NCI-H69 (cell line): ENCODE data around the gene ADAMTS20.
"Not testable (repeated sequence)": the region's sequence is repeated elsewhere in the genome, so short reads cannot be mapped to it uniquely, and the experiment has no call there.

Experiments
- DNase-seq: peaks from one replicate; lab custom pipeline; 2025; lab: John Stamatoyannopoulos, UW

The ADAMTS20 gene

GRCh38 chr12:43551971-43552559, at the start of gene ADAMTS20:
TSS of gene ADAMTS20 (minus strand) at chr12:43552203. CDS start at chr12:43551921, 282 bp downstream.
- DNase-seq = no peak

DNA sequence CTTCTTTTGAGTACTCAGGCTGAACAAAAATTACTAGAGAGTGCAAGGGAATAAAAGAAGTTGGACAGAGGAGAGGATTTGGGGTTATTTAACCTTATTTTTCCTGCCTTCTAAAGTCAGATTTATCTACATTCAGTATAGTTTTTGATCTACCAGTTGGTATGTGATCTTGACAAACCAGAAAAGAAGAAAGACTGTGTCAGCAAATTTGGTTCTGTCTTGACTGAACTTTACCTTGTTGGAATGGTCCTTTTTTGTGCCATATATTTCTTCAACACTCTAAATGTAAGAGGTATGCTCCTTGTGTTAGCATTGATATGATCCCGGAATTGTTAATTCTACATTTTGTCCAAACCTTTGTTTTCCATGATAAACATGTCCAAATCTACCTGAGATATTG, 47.7 kb upstream of the ADAMTS20 start:
- DNase-seq = no peak

DNA sequence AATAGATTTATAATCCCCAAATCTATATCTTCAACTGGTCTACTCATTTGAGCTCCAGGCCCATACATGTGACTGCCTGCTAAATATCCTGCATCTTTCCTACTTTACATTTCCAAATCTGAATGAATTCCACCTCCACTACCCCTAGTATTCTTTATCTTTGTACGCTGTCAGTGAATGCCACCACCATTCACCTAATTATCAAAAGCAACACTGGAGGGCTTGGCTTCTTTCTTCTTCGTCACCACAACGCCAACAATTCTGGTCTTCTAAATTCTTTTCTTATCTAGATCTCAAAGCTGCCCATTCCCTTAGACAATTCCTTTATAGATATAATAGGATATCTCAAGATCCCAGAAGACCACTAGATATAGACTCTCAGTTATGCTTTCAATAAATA, 47.1 kb upstream of the ADAMTS20 start:
- no peak for DNase-seq

GRCh38 chr12:43590307-43590706, 38.3 kb upstream of the ADAMTS20 start:
- no peak for DNase-seq

DNA sequence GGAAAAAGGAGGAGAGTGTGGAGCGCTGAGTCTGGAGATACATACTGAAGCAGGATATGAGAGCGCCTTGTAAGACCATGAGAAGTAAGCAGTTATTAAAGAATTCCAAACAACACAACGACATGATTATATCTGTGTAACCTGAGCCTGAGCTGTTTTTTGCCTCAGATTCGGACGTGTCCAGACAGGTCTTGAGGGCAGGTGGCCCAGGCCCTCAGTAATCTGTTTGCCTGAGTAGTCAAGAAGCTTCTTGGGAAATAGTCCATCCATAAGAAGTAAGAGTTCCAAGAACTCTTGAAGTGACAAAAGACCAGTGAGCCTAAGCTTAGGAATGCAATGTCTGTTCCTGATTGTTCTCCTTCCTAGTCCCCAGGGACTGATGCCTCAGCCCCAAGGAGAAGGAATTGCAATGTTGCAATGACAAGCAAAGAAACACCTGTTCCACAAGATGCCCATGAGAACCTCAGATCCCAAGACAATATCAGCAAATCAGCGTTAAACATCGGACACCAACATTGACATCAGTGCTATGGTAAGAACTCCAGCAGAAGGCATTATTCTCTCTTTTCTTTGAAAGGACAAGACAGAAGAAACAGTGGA, 34.7 kb upstream of the ADAMTS20 start:
- peak; percentile 37 for DNase-seq

DNA sequence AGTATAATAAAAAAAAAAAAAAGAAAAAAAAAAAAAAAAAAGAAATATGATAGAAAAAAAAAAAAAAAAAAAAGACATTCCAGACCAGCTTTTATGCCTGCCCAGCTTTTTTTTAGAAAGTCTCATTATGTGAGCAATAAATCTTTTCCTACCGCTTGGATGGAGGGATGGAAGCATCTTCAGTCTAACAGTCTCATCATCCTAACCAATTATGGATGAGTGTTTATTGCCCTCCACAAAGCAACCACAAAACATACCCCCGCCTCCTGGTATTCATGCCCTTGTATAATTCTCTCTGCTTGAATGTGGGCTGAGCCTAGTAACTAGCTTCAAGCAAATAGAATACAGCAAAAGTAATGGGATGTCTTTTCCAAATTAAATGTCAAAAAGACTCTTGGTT, 33.7 kb upstream of the ADAMTS20 start:
- peak; percentile 13 for DNase-seq

- DNase-seq = no peak
These were observed 28.6 kb upstream of the ADAMTS20 start for GRCh38 chr12:43580601-43581000.

- DNase-seq = peak; percentile 54
These were observed 27.2 kb upstream of the ADAMTS20 start for GRCh38 chr12:43579206-43579605.

DNA sequence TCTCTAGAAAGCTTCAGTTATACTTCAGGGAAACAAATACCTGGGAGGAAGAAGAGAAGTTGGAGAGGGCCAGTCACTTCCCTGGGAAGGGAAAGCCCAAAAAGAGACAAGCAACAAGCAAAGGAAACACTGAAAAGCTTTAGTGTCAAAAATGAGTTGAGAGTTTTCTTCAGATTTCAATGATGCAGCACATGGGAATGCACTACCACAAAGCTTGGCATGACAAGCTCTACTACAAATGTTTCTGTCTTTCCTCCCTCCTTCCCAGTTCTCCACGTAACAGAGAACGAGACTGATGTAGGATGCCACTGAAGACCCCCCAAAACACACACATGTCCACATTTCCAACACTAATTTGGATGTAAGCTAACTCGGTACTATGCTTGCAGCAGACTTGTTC, 26.8 kb upstream of the ADAMTS20 start:
- DNase-seq = no peak

DNA sequence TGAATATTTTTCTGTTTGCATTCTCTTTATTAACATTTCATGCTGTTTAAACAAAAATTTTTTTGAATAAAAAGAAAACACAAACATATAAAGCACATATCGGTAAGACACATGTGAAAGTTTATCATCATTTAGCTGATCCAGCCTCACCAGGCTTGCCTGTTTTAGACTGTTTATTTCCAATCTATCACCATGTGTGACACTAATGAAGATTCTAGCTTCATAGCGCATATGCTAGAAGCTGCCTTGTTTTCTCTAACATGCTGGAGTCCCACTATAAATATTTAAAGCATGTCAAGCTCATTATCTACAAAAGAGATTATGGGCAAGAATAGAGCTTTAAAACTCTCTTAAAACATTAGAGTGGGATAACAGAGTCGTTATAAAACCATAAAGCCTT, 25.4 kb upstream of the ADAMTS20 start:
- no peak for DNase-seq

DNA sequence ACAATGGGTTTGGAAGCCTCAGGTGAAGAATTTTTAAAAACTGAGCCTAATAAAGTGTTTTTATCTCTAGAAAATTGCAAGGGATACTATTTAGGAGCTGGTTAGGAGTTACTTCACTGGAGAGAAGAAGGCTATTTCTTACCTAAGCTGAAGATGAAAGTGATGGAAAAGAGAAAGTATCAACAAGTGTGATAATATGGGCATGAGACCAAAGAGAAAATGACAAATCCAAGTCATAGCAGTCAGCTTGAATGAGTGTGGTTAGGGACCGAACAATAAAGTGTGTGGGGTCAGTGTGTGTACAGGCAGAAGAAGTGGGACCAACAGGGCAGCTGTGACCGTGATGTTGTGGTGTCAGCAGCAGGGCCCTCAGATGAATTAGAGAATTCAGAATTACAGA, 24.2 kb upstream of the ADAMTS20 start:
- DNase-seq = no peak

DNA sequence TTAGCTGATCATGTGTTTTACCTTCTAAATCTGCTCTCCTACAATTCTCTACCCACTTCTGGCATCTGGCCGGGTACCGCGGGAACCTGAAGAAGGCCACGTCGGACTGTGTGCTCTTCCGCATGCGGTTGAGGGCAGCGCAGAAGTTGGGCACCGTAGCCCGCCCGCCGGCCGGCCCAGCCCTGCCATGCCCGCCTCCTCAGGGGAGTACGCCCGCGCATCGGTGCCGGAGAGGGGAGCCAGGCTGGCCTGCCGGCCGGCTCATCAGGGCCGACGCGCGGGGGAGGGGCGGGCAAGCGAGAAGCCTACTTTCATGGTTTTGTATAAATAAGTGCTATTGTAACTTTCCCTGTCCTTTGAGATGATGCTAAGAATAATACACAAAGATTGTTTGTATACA, 19.9 kb upstream of the ADAMTS20 start:
- DNase-seq = no peak

DNA sequence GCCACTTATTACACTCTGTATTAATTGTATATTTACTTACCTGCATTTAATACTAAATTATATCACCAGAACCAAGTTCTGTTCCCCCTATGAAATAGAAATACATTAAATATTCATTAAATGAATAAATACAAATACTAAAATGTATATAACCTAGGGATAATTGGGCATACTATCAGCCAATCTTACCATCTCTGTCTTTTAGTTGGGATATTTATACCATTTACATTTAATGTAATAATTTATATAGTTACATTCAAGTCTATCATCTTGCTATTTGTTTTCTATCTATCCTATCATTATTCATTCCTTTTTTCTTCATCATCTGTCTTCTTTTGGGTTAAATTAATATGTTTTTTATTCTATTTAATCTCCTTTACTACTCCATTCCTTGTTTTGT, 4.1 kb upstream of the ADAMTS20 start:
- no peak for DNase-seq

DNA sequence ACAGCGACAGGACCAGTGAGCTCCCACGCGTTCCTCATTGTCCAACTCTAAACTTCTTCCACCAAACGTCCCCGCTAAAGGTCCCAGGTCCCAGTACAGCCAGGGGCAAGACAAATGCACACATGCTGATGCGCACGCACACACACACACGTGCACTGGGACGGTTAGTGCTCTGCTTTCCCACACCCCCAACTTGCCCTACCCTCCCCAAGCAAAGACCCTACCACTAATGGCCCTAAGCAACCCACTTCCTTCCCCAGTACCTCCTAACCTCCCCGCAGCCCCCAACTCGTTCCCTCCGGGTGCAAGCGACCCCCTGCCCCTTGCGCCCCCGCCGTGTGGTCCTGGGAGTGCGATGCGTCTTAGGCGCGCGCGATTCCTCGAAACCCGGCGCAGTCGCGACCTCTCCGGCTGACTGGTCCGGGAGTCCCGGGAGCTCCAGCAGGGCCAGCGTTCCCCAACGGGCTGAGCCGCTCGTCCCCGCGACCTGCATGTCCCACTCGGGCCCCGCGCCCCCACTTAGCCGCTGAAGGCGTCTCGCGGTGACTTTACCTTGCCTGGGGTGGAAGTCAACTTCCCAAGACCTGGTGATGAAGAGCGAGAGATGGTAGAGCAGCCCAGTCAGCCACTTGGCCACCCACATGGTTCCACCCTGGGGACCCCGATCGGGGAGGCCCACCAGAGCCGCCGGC, 578 bp downstream of the ADAMTS20 start:
- no peak for DNase-seq

GRCh38 chr12:43550831-43551271, 1.2 kb downstream of the ADAMTS20 start:
- DNase-seq = no peak

- no peak for DNase-seq
These were observed 7.3 kb downstream of the ADAMTS20 start for GRCh38 chr12:43544703-43545102.

DNA sequence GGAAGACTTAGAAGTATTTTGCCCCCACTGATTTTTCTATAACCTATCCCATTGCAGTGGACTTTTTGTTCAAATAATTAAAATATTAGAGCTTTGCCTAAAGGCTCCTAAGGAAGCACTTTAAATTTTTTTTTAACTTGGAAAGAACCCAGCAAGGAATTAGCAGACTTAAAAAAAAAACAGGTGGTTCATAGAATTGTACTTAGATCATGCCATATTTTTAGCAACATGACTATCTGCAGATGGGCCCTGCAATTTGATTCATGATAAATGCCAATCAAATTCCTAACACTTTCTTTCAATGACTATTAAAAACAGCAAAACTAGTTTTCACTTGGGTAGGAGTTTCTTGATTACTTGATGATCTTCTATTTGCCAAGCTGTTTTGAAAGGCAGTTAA, 11.5 kb downstream of the ADAMTS20 start:
- no peak for DNase-seq

DNA sequence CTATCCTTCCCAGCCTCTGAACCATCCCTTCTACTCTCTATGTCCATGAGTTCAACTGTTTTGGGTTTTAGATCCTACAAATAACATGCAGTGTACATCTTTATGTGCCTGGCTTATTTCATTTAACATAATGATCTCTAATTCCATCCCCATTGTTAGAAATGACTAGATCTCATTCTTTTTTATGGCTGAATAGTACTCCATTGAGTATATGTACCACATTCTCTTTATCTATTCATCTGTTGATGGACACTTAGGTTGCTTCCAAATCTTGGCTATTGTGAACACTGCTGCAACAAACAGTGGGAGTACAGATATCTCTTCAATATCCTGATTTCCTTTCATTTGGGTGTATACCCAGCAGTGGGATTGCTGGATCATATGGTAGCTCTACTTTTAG, 14.3 kb downstream of the ADAMTS20 start:
- not testable (repeated sequence) for DNase-seq

DNA sequence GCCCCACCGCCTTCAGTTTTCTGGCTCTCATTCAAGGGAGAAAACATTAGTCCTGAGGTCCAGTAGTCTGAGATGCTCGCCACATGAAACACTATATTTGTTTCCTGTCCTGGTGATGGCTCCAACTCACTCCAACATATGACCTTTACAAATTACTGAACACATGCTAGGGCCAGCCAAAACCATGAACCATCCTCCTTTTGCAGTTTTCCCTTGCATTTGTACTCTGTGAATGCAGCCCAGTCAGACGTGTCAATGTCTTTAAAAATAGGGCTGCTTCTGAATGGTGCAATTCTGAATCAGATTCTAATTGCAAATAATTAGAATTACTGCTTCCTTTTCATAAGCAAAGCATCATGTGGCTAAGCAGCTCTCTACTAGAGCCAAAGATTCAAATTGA, 36.0 kb downstream of the ADAMTS20 start:
- DNase-seq = peak; percentile 8

DNA sequence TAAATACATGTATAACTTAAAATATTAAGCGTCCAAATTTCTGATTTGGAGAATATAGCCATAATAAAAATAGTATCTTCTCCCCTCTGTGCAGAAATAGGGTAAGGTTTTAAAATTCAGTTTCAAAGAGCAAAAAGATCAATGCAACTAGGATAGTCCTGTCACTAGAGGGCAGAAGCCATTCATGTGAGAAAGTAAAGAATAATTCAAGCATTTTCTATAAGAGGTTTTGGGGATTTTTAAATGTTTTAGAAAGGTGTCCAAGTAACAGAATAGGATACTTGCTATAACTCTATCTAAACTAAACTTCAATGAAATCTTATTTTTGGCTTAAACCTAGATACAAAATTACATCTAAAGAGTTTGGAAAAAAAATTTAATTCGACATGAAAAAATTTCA, 50.3 kb downstream of the ADAMTS20 start:
- peak; percentile 66 for DNase-seq

GRCh38 chr12:43493261-43493797, 58.7 kb downstream of the ADAMTS20 start:
- DNase-seq = no peak

DNA sequence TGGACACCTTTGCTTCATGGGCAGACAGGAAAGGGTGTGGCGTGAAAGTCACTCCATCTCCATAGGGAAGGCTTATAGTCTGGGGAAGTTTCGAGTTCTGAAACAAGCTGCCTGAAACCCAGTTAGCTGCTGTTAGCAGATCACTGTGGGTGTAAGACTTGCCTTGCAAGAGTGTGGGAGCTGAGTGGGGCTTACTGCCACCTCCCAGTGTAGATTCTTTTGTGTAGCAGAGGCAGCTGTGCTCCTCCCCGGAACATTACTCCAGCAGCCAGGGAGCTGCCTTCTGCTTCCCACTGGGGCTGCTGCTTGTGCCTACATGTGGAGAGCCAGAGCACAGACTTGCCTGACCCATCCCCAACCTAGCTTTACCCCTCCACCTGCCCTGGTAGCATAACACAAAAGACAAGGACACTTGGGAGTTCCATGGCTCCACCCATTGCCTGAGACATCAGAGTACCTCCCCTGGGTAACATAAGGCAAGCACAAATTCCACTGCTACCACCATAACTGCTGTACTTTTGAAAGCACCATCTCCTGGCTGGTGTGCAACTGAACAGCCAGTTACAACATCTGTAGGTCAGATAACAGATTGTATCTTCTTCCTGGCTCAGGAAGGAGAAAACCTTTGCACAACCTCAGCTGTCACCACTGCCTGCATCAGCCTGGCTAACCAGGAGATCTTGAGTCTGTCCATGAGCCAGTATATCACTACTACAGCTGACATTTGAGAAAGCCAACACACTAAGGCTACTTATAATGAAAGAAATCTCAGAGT, 69.5 kb downstream of the ADAMTS20 start:
- peak; percentile 52 for DNase-seq
